HL-60 (cell line): ENCODE measurements around the gene BAIAP2.

Experiments
- DNase-seq, 2 experiments: peaks; one replicate each; pipeline ENCODE4 v3.0.0-alpha.2; 2010 to 2020; ENCODE audit warnings: low read depth in 1 of 2, low spot score in 1 of 2
- H3K27ac ChIP-seq: fragments of 250-450 bp; sonication (Bioruptor Pico); replicated peaks from 2 replicates; pipeline ENCODE4 v1.5.1; 2020; ENCODE audit warnings: mild to moderate bottlenecking, moderate library complexity
- H3K27me3 ChIP-seq: fragments of 250-450 bp; sonication (Bioruptor Pico); 2 replicates; pipeline ENCODE4 v1.5.1; 2021; ENCODE audit warnings: mild to moderate bottlenecking, moderate library complexity; ENCODE audit not compliant: insufficient read depth, poor library complexity, severe bottlenecking
- H3K4me3 ChIP-seq: replicated peaks from 2 replicates; pipeline ENCODE4 v1.5.1; 2011; ENCODE audit warnings: mild to moderate bottlenecking, control low read depth, low read length; ENCODE audit not compliant: insufficient read depth
- GABPA ChIP-seq: IDR thresholded peaks from 2 replicates; pipeline ENCODE4 v1.6.1; 2012; ENCODE audit warnings: low read depth
- POLR2AphosphoS5 ChIP-seq: IDR thresholded peaks from 2 replicates; pipeline ENCODE4 v1.6.1; 2012; ENCODE audit warnings: low read depth
- REST ChIP-seq: IDR thresholded peaks from 2 replicates; pipeline ENCODE4 v1.6.1; 2012; ENCODE audit warnings: low read depth; ENCODE audit not compliant: insufficient replicate concordance
- SPI1 ChIP-seq: IDR thresholded peaks from 2 replicates; pipeline ENCODE4 v1.6.1; 2012; ENCODE audit warnings: low read depth, mild to moderate bottlenecking, borderline replicate concordance
- TF ChIP-seq, protein P1 (sequence below): IDR thresholded peaks from one replicate; pipeline ENCODE4 v1.5.1; 2011; ENCODE audit warnings: low read length, control low read depth, inconsistent platforms; ENCODE audit not compliant: insufficient read depth

The BAIAP2 gene

GRCh38 chr17:80992077-80992947 lies 42.6 kb upstream of the BAIAP2 start:
- peak overlapping the region; percentile 38 for H3K27ac ChIP-seq

DNA sequence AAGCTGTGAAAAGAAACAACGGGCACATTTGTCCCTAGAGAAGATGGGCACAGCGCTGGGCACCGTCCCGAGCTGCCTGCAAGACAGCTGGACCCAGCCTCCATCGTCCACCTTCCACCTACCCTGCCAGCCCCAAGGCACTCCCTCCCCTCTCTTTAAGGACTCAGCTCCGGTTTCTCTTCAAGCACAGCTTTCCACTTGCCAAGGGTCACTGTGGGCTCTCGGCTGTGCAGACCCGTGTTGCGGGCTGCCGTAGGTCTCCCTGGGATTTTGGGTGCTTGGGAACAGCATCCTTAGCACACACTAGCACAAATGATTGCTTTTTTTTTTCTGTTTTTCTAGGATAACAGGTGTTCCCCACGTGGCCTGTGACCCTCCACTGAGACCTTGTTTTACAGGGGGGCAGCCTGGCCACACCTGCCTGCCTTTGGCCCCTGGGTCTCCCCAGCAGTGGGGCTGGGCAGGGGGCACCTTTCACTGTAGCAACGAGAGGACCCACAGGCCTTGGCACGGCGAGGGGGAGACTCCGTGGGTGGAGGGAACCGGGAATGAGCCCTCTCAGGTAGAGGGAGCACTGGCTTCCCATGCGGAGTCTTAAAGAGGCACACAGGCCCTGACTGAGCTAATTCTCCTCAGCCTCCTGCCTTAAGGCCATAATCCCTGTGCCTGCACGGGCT lies 41.9 kb upstream of the BAIAP2 start:
- Histone ChIP-seq H3K27ac (no peak overlapping the region), H3K4me3 (peak overlapping the region; percentile 86; the same call in 1 of the 2 replicates), H3K27me3 (no peaks in the 10 kb centered on the region)
- no peak for TF ChIP-seq REST
- no peak for TF ChIP-seq SPI1
- TF ChIP-seq, protein P1, sequence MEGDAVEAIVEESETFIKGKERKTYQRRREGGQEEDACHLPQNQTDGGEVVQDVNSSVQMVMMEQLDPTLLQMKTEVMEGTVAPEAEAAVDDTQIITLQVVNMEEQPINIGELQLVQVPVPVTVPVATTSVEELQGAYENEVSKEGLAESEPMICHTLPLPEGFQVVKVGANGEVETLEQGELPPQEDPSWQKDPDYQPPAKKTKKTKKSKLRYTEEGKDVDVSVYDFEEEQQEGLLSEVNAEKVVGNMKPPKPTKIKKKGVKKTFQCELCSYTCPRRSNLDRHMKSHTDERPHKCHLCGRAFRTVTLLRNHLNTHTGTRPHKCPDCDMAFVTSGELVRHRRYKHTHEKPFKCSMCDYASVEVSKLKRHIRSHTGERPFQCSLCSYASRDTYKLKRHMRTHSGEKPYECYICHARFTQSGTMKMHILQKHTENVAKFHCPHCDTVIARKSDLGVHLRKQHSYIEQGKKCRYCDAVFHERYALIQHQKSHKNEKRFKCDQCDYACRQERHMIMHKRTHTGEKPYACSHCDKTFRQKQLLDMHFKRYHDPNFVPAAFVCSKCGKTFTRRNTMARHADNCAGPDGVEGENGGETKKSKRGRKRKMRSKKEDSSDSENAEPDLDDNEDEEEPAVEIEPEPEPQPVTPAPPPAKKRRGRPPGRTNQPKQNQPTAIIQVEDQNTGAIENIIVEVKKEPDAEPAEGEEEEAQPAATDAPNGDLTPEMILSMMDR, result no peak
- DNase-seq, result no peak

More at GRCh38 chr17:80992077-80992947, 42.6 kb upstream of the BAIAP2 start:
- DNase-seq, result no peak
- H3K4me3 ChIP-seq, result peak overlapping the region; percentile 86
- TF ChIP-seq POLR2AphosphoS5 (no peak), GABPA (no peak), REST (no peak), SPI1 (no peak)
- TF ChIP-seq, protein P1, result no peak
- H3K27me3 ChIP-seq, result no peaks in the 10 kb centered on the region

DNA sequence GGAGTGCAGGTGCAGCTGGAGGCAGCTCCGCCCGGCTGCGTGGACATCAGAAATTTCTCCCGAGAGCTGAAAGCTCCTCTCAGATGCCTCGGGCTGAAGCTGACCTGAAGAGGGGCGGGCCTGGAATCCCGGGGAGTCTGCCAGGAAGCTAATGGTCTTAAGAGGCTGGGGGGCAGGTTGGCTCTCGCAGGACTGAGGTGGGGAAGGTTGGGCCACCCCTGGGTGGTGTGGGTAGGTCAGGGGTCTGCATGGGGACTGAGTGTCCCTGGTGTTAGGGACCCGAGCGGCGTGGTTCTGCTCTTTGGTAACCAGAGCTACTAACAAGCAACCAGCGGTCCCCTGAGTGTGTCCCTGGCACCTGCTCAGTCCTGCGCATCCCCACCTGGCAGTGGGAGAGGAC lies 39.8 kb upstream of the BAIAP2 start:
- H3K27ac ChIP-seq, result no peak overlapping the region
- H3K4me3 ChIP-seq, result no peak overlapping the region
- no peaks in the 10 kb centered on the region for H3K27me3 ChIP-seq
- TF ChIP-seq GABPA, result no peak
- no peak for TF ChIP-seq POLR2AphosphoS5
- TF ChIP-seq, protein P1, result no peak
- no peak for TF ChIP-seq REST
- TF ChIP-seq SPI1, result no peak
- DNase-seq, result no peak
